Tibial artery (tissue), 4 donors: ENCODE data around the gene GRB10.

Experiments
- DNase-seq, 2 donors: peaks; one replicate each; pipeline ENCODE4 v3.0.0-alpha.2; 2019
- H3K27ac ChIP-seq, 2 donors: fragments of 200-600 bp; sonication (generic) in 1 of 2; 1 replicate in 1 of 2; 2 replicates in 1 of 2; pipeline ENCODE4 v1.5.1; 2018 to 2019; ENCODE audit warnings: mild to moderate bottlenecking in 1 of 2
- H3K27me3 ChIP-seq, 2 donors: fragments of 200-600 bp; sonication (generic) in 1 of 2; one replicate each; pipeline versions ENCODE4 v1.5.1 to v1.6.0; 2016 to 2019
- H3K36me3 ChIP-seq, 3 donors: fragments of 200-600 bp; sonication (generic) in 2 of 3; one replicate each; pipeline ENCODE4 v1.5.1; 2016 to 2019; ENCODE audit warnings: mild to moderate bottlenecking in 2 of 3
- H3K4me1 ChIP-seq, 4 donors: fragments of 200-600 bp; sonication (generic) in 2 of 4; 1 replicate in 3 of 4; 2 replicates in 1 of 4; pipeline ENCODE4 v1.5.1; 2016 to 2019
- H3K4me3 ChIP-seq, 2 donors: fragments of 200-600 bp; sonication (generic) in 1 of 2; 1 replicate in 1 of 2; 2 replicates in 1 of 2; pipeline ENCODE4 v1.5.1; 2018 to 2019; ENCODE audit warnings: mild to moderate bottlenecking in 2 of 2
- H3K9me3 ChIP-seq, 3 donors: fragments of 200-600 bp; sonication (generic) in 1 of 3; one replicate each; pipeline ENCODE4 v1.5.1; 2016 to 2019
- intact Hi-C: fragments of 100-400 bp; cut with DNase I; formaldehyde crosslinking; loops from one replicate; pipeline ENCODE4 v1.15.0; 2023; ENCODE audit warnings: low total_unique reads
- TF ChIP-seq, protein P1 (sequence below), 2 experiments: fragments of 200-600 bp in 1 of 2; fragments of 450-650 bp in 1 of 2; IDR thresholded peaks; one replicate each; pipeline ENCODE4 v1.5.1; 2017 to 2019; ENCODE audit warnings: antibody characterized with exemption in 2 of 2, mild to moderate bottlenecking in 1 of 2, moderate library complexity in 1 of 2

Gene GRB10

DNA sequence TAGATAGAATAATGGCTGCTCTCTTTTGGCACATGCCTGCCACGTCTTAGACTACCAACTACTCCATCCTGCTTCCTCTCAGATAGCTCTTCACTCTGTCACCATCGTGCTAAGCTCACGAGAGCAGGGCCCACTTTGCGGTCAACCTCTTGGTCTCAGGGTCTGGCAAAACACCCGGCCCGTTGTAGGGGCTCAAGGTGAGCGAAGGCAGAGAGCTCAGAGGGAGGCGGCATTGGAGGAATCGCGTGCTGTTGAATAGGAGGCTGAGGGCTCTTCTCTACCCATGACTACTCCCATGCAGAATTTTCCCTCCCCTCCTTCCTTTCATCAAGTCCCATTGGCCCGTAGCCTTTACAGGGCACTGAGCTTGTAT, 116.6 kb downstream of the GRB10 start:
- peaks cover 0 to 9% (median 5%) of the 10 kb centered on the region in 3 donors for H3K36me3 ChIP-seq
- intact Hi-C loops: no loop called here
- peaks cover 0 to 78% (median 57%) of the 10 kb centered on the region in 4 donors for H3K4me1 ChIP-seq
- DNase-seq: peak in 1 of 2 donors; percentile 13
- TF ChIP-seq, protein P1, sequence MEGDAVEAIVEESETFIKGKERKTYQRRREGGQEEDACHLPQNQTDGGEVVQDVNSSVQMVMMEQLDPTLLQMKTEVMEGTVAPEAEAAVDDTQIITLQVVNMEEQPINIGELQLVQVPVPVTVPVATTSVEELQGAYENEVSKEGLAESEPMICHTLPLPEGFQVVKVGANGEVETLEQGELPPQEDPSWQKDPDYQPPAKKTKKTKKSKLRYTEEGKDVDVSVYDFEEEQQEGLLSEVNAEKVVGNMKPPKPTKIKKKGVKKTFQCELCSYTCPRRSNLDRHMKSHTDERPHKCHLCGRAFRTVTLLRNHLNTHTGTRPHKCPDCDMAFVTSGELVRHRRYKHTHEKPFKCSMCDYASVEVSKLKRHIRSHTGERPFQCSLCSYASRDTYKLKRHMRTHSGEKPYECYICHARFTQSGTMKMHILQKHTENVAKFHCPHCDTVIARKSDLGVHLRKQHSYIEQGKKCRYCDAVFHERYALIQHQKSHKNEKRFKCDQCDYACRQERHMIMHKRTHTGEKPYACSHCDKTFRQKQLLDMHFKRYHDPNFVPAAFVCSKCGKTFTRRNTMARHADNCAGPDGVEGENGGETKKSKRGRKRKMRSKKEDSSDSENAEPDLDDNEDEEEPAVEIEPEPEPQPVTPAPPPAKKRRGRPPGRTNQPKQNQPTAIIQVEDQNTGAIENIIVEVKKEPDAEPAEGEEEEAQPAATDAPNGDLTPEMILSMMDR (IDR thresholded peaks at IDR 0.05): no peak
- H3K4me3 ChIP-seq: no peak overlapping the region
- H3K27me3 ChIP-seq: no peaks in the 10 kb centered on the region
- peak overlapping the region; percentile 79 to 83 for H3K27ac ChIP-seq
- no peaks in the 10 kb centered on the region for H3K9me3 ChIP-seq

DNA sequence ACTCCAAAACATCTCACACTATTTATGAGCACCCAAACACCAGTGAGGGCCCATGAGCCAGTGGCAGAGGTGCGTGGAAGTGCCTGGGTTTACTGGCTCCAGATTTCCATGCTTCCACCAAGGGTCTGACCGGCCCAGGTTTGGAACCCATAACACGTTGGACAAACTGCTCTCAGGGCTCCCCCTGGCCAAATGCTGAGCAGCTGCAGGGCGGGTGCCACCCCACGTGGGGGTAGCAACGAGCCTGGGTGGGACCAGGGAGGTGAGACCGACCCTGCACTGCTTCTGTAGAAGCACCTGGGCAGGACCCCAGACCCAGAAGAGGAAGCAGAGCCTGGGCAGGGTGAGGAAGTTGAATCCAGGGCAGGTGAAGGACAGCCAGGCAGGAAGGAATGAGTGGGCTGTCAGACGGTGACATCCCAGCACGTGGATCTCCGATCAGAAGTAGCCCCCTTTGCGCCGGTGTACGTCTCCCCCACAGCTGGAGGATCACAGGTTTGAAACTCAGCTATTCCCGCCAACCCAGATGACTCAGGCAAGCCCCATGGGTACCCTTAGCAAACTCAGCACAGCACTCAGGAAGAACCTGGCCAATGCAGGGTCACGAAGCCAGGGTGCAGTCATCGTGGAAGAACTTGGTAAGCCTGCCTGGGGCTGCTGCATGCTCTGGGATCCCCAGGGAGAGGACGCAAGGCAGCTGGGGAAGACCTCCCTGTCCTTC, 117.1 kb downstream of the GRB10 start:
- no peaks in the 10 kb centered on the region for H3K27me3 ChIP-seq
- DNase-seq: peak; percentile 50 to 83
- H3K36me3 ChIP-seq: peaks cover 0 to 9% (median 5%) of the 10 kb centered on the region in 3 donors
- no peak overlapping the region for H3K4me3 ChIP-seq
- intact Hi-C loops: no loop called here
- peaks cover 0 to 83% (median 59%) of the 10 kb centered on the region in 4 donors for H3K4me1 ChIP-seq
- peak overlapping the region; percentile 79 to 83 for H3K27ac ChIP-seq
- H3K9me3 ChIP-seq: no peaks in the 10 kb centered on the region
- TF ChIP-seq, protein P1 (IDR thresholded peaks at IDR 0.05): no peak

DNA sequence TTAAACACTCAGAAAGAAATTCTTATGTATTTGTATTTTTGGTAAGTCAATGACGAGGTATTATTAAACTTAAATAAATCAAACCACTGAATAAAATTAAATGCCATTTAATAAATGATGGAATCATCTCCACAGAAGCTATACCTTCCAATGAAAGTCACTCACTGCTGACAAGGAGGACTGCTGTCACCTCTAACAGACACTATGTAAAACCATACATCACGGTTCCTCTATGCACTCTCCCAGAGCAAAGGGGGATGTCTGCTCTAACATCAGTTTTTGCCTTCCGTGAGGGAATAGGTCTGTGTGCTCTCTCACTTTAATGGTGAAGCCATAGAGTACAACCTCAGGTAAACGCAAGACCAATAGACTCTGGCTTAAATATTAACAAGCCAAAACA, 117.8 kb downstream of the GRB10 start:
- no peak overlapping the region for H3K4me3 ChIP-seq
- intact Hi-C loops: no loop called here

DNA sequence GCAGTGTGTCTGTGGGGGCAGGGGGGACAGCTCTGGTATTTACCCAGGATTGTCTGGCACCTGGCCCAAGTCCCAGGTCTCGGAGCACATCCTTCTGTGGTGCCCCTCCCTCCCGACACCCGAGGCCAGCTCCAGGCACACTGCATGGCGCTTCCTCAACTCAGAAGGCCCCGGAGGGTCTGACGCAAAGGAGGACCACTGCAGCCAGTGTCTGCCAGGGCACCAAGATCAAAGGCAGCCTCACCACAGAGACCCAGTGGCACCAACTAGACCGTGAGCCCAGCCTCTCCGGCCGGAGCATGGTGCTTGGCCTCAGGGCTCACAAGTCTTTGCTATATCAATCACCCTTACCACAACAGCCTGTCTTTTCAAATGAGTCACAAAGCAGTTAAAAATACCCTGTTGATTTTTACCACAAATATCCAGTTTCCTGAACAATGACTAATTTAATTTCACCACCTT, 118.2 kb downstream of the GRB10 start:
- Histone ChIP-seq H3K4me1 (peaks cover 0 to 83% (median 59%) of the 10 kb centered on the region in 4 donors), H3K27me3 (no peaks in the 10 kb centered on the region), H3K9me3 (no peaks in the 10 kb centered on the region), H3K36me3 (peaks cover 0 to 5% (median 2%) of the 10 kb centered on the region in 3 donors), H3K27ac (peak overlapping the region in 1 of 2 donors; percentile 38), H3K4me3 (no peak overlapping the region)
- DNase-seq: peak in 1 of 2 donors; percentile 21
- TF ChIP-seq, protein P1 (IDR thresholded peaks at IDR 0.05): no peak
- intact Hi-C loops: no loop called here

More for the DNA sequence above, 117.8 kb downstream of the GRB10 start:
- DNase-seq: no peak
- TF ChIP-seq, protein P1 (IDR thresholded peaks at IDR 0.05): no peak
- Histone ChIP-seq H3K27ac (peak overlapping the region in 1 of 2 donors; percentile 83), H3K27me3 (no peaks in the 10 kb centered on the region), H3K9me3 (no peaks in the 10 kb centered on the region), H3K36me3 (peaks cover 0 to 6% (median 5%) of the 10 kb centered on the region in 3 donors), H3K4me1 (peaks cover 0 to 83% (median 59%) of the 10 kb centered on the region in 4 donors)

DNA sequence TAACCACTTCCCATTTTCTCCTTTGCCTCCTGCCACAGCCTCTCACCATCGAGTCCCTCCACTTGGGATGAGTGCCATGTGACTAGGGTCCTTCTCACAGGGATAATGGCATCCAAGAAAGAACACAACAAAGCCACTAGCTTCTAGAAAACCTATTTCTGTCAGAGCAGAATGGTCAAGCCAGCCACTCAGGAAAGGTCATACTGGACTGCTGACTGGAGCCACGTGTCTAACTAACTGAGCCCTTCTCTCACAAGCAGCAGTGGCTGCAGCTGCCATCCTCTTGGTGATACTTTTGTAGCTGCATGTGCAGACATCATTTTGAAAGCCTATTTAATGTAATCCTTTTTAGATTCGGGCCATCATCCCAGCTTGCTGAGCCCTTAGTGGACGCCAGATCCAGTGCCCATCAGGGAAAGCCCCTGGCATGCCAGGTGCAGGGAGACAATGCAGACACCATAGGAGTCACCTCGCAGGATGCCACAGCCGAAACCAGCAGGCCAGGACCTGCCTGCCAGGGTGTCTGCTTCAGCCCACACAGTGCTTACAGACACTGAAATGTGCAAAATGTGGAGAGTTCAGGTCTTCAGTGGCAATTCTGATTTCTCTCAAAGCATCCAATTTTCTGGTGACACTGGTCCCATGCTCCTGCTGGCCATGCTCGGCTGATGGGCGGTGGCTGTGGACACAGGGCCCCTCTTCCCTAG, 119.1 kb downstream of the GRB10 start:
- H3K36me3 ChIP-seq: peaks cover 0 to 5% (median 0%) of the 10 kb centered on the region in 3 donors
- TF ChIP-seq, protein P1 (IDR thresholded peaks at IDR 0.05): no peak
- intact Hi-C loops: no loop called here
- DNase-seq: no peak
- H3K27me3 ChIP-seq: no peaks in the 10 kb centered on the region
- H3K4me1 ChIP-seq: peaks cover 0 to 82% (median 62%) of the 10 kb centered on the region in 4 donors
- H3K27ac ChIP-seq: peak overlapping the region in 1 of 2 donors; percentile 38
- no peak overlapping the region for H3K4me3 ChIP-seq
- no peaks in the 10 kb centered on the region for H3K9me3 ChIP-seq
